GM20431 (cell line): ENCODE results near the gene APOB.

ENCODE experiments used
- in situ Hi-C: fragments of 300-500 bp; cut with MseI, MboI; formaldehyde crosslinking; loops from one replicate; pipeline ENCODE4 v1.15.0; 2020; ENCODE audit warnings: low sequenced_read_pairs; ENCODE audit not compliant: unreplicated experiment

The APOB gene

GRCh38 chr2:21007129-21008013 is 36.5 kb downstream of the APOB start:
- in situ Hi-C loops = no loop called here

- in situ Hi-C loops = no loop called here
Measured at GRCh38 chr2:21006423-21007128, 37.3 kb downstream of the APOB start.

GRCh38 chr2:21005700-21006422 is 38.0 kb downstream of the APOB start:
- in situ Hi-C loops = no loop called here

GRCh38 chr2:21005111-21005699 is 38.7 kb downstream of the APOB start:
- in situ Hi-C loops = no loop called here

- in situ Hi-C loops = no loop called here
Measured at GRCh38 chr2:21004181-21004572, 39.7 kb downstream of the APOB start.

GRCh38 chr2:21003572-21004180 is 40.2 kb downstream of the APOB start:
- in situ Hi-C loops = no loop called here

- in situ Hi-C loops = no loop called here
Measured at GRCh38 chr2:21002814-21003192, 41.1 kb downstream of the APOB start.

GRCh38 chr2:21001988-21002813 is 41.7 kb downstream of the APOB start:
- in situ Hi-C loops = no loop called here

- in situ Hi-C loops = no loop called here
Measured at GRCh38 chr2:21001225-21001946, 42.5 kb downstream of the APOB start.

- in situ Hi-C loops = no loop called here
Measured at GRCh38 chr2:20999906-21000645, 43.8 kb downstream of the APOB start.

- in situ Hi-C loops = no loop called here
Measured at GRCh38 chr2:20998972-20999905, 44.6 kb downstream of the APOB start.

- in situ Hi-C loops = no loop called here
Measured at GRCh38 chr2:20997953-20998722, 45.7 kb downstream of the APOB start.

GRCh38 chr2:20994130-20994529 is 49.7 kb downstream of the APOB start:
- in situ Hi-C loops = no loop called here

GRCh38 chr2:20992201-20992711 is 51.6 kb downstream of the APOB start:
- in situ Hi-C loops = no loop called here

- in situ Hi-C loops = no loop called here
Measured at GRCh38 chr2:20990442-20991430, 53.1 kb downstream of the APOB start.
